ENCODE data around the gene MRPL2.

DNA sequence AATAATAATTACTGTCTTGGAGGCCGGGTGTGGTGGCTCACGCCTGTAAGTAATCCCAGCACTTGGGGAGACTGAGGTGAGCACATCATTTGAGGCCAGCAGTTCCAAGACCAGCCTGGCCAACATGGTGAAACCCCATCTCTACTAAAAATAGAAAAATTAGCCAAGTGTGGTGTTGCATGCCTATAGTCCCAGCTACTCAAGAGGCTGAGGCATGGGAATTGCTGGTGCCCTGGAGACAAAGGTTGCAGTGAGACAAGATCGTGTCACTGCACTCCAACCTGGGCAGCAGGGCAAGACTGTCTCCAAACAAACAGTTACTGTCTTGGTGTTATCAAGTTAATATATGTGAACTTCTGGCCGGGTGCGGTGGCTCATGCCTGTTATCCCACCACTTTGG lies 32.9 kb downstream of the MRPL2 start:
- TF ChIP-seq HOXC10 (CRISPR knock-in tag; IDR thresholded peaks at IDR 0.05) (no peak), ZNF274 (IDR thresholded peaks at IDR 0.05; ENCODE audit: low read length) (no peak), ZNF274 (tag by site-specific recombination; IDR thresholded peaks at IDR 0.05; ENCODE audit: borderline replicate concordance) (no peak), ZNF621 (tag by site-specific recombination; IDR thresholded peaks at IDR 0.05) (no peak), ZNF561 (tag by site-specific recombination; IDR thresholded peaks at IDR 0.05; ENCODE audit: borderline replicate concordance) (no peak), ZSCAN23 (tag by site-specific recombination; IDR thresholded peaks at IDR 0.05) (no peak), YY1 (tag by site-specific recombination; IDR thresholded peaks at IDR 0.05) (no peak)
- TF ChIP-seq, protein P1, sequence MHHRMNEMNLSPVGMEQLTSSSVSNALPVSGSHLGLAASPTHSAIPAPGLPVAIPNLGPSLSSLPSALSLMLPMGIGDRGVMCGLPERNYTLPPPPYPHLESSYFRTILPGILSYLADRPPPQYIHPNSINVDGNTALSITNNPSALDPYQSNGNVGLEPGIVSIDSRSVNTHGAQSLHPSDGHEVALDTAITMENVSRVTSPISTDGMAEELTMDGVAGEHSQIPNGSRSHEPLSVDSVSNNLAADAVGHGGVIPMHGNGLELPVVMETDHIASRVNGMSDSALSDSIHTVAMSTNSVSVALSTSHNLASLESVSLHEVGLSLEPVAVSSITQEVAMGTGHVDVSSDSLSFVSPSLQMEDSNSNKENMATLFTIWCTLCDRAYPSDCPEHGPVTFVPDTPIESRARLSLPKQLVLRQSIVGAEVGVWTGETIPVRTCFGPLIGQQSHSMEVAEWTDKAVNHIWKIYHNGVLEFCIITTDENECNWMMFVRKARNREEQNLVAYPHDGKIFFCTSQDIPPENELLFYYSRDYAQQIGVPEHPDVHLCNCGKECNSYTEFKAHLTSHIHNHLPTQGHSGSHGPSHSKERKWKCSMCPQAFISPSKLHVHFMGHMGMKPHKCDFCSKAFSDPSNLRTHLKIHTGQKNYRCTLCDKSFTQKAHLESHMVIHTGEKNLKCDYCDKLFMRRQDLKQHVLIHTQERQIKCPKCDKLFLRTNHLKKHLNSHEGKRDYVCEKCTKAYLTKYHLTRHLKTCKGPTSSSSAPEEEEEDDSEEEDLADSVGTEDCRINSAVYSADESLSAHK (tag by site-specific recombination; IDR thresholded peaks at IDR 0.05): no peak
- TF ChIP-seq, protein P2, sequence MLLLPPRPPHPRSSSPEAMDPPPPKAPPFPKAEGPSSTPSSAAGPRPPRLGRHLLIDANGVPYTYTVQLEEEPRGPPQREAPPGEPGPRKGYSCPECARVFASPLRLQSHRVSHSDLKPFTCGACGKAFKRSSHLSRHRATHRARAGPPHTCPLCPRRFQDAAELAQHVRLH (tag by site-specific recombination; IDR thresholded peaks at IDR 0.05): no peak
- TF ChIP-seq, protein P3, sequence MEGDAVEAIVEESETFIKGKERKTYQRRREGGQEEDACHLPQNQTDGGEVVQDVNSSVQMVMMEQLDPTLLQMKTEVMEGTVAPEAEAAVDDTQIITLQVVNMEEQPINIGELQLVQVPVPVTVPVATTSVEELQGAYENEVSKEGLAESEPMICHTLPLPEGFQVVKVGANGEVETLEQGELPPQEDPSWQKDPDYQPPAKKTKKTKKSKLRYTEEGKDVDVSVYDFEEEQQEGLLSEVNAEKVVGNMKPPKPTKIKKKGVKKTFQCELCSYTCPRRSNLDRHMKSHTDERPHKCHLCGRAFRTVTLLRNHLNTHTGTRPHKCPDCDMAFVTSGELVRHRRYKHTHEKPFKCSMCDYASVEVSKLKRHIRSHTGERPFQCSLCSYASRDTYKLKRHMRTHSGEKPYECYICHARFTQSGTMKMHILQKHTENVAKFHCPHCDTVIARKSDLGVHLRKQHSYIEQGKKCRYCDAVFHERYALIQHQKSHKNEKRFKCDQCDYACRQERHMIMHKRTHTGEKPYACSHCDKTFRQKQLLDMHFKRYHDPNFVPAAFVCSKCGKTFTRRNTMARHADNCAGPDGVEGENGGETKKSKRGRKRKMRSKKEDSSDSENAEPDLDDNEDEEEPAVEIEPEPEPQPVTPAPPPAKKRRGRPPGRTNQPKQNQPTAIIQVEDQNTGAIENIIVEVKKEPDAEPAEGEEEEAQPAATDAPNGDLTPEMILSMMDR (tag by site-specific recombination; IDR thresholded peaks at IDR 0.05): no peak
- TF ChIP-seq, protein P4, sequence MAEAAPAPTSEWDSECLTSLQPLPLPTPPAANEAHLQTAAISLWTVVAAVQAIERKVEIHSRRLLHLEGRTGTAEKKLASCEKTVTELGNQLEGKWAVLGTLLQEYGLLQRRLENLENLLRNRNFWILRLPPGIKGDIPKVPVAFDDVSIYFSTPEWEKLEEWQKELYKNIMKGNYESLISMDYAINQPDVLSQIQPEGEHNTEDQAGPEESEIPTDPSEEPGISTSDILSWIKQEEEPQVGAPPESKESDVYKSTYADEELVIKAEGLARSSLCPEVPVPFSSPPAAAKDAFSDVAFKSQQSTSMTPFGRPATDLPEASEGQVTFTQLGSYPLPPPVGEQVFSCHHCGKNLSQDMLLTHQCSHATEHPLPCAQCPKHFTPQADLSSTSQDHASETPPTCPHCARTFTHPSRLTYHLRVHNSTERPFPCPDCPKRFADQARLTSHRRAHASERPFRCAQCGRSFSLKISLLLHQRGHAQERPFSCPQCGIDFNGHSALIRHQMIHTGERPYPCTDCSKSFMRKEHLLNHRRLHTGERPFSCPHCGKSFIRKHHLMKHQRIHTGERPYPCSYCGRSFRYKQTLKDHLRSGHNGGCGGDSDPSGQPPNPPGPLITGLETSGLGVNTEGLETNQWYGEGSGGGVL (tag by site-specific recombination; IDR thresholded peaks at IDR 0.05): no peak

Data from HEK293 (cell line).